ENCODE results near the gene TMEM63C. TPM values are rescaled to one million over a fixed set of nuclear protein-coding genes. Genes with fewer than 3 reads are reported as not detected.

The TMEM63C gene
- total RNA-seq, 1 donor from 2014 or later = 0.35 TPM

- DNase-seq (ENCODE audit: low spot score) = no peak
- no peak for ATAC-seq
Measured at GRCh38 chr14:77250927-77251326, 69.3 kb downstream of the TMEM63C start.

GRCh38 chr14:77251870-77252269 lies 70.3 kb downstream of the TMEM63C start:
- DNase-seq (ENCODE audit: low spot score) (no peak), ATAC-seq (no peak)

- no peak for ATAC-seq
- DNase-seq (ENCODE audit: low spot score) = no peak
Measured at GRCh38 chr14:77253333-77254190, 72.0 kb downstream of the TMEM63C start.

- DNase-seq (ENCODE audit: low spot score) (no peak), ATAC-seq (no peak)
Measured at GRCh38 chr14:77256694-77257093, 75.1 kb downstream of the TMEM63C start.

GRCh38 chr14:77257700-77258099 lies 76.1 kb downstream of the TMEM63C start:
- no peak for ATAC-seq

GRCh38 chr14:77258566-77258965 lies 77.0 kb downstream of the TMEM63C start:
- ATAC-seq (no peak), DNase-seq (ENCODE audit: low spot score) (no peak)

More at GRCh38 chr14:77257700-77258099, 76.1 kb downstream of the TMEM63C start:
- no peak for DNase-seq (ENCODE audit: low spot score)

- ATAC-seq = no peak
- DNase-seq (ENCODE audit: low spot score) = no peak
Measured at GRCh38 chr14:77259025-77259715, 77.6 kb downstream of the TMEM63C start.

GRCh38 chr14:77260199-77260598 lies 78.6 kb downstream of the TMEM63C start:
- ATAC-seq = no peak
- no peak for DNase-seq (ENCODE audit: low spot score)

- DNase-seq (ENCODE audit: low spot score) (no peak), ATAC-seq (peak; percentile 12)
Measured at GRCh38 chr14:77260631-77261030, 79.0 kb downstream of the TMEM63C start.

GRCh38 chr14:77264466-77265186 lies 83.0 kb downstream of the TMEM63C start:
- no peak for ATAC-seq
- DNase-seq (ENCODE audit: low spot score) = no peak

GRCh38 chr14:77265187-77265515 lies 83.6 kb downstream of the TMEM63C start:
- ATAC-seq = no peak
- no peak for DNase-seq (ENCODE audit: low spot score)

- ATAC-seq (no peak), DNase-seq (ENCODE audit: low spot score) (no peak)
Measured at GRCh38 chr14:77265561-77266335, 84.2 kb downstream of the TMEM63C start.

GRCh38 chr14:77266336-77266735 lies 84.7 kb downstream of the TMEM63C start:
- ATAC-seq = no peak
- DNase-seq (ENCODE audit: low spot score) = no peak

- DNase-seq (ENCODE audit: low spot score) = no peak
- no peak for ATAC-seq
Measured at GRCh38 chr14:77267937-77268699, 86.5 kb downstream of the TMEM63C start.

GRCh38 chr14:77268989-77269600 lies 87.5 kb downstream of the TMEM63C start:
- DNase-seq (ENCODE audit: low spot score) (no peak), ATAC-seq (no peak)

GRCh38 chr14:77270361-77271112 lies 88.9 kb downstream of the TMEM63C start:
- DNase-seq (ENCODE audit: low spot score) (no peak), ATAC-seq (no peak)

GRCh38 chr14:77271113-77271710 lies 89.6 kb downstream of the TMEM63C start, which contains the start of gene NGB:
Gene NGB, minus strand, starts transcription at chr14:77271206. Its CDS starts 269 bp downstream, at chr14:77270937.
- DNase-seq (ENCODE audit: low spot score) = no peak
- ATAC-seq = no peak

GRCh38 chr14:77272261-77272660 lies 90.7 kb downstream of the TMEM63C start:
- DNase-seq (ENCODE audit: low spot score) (no peak), ATAC-seq (no peak)
